GM23338 (cell line): ENCODE results near the gene BOD1. TPM values are rescaled to one million over a fixed set of nuclear protein-coding genes. Genes with fewer than 3 reads are reported as not detected.
A peak's percentile ranks its signal among the peaks of the same experiment; 100 is the strongest.

ENCODE experiments used
- ATAC-seq: fragments of 200-7000 bp; cut with Tn5 transposase; 3 replicates; pipeline ENCODE4 v1.9.1; 2020
- DNase-seq: peaks from one replicate; pipeline ENCODE4 v3.0.0-alpha.2; 2015; ENCODE audit warnings: low spot score
- H2AFZ ChIP-seq: fragments of 200-600 bp; sonication (generic); 2 replicates; pipeline ENCODE4 v1.8.0; 2016; ENCODE audit warnings: antibody characterized with exemption, mild to moderate bottlenecking, moderate library complexity
- H3F3A ChIP-seq: fragments of 200-600 bp; sonication (generic); replicated peaks from 2 replicates; pipeline ENCODE4 v1.8.0; 2017; ENCODE audit warnings: antibody characterized with exemption, mixed run types, low read depth
- H3K27ac ChIP-seq: fragments of 200-600 bp; sonication (generic); 2 replicates; pipeline ENCODE4 v1.6.1; 2016; ENCODE audit warnings: low read depth
- H3K27me3 ChIP-seq: fragments of 200-600 bp; sonication (generic); 2 replicates; pipeline ENCODE4 v1.8.0; 2016; ENCODE audit warnings: mild to moderate bottlenecking, mixed run types, moderate library complexity; ENCODE audit not compliant: insufficient read depth
- H3K36me3 ChIP-seq: fragments of 200-600 bp; sonication (generic); 2 replicates; pipeline ENCODE4 v1.8.0; 2016; ENCODE audit warnings: mild to moderate bottlenecking; ENCODE audit not compliant: insufficient read depth
- H3K4me1 ChIP-seq: fragments of 200-600 bp; sonication (generic); 2 replicates; pipeline ENCODE4 v1.8.0; 2016; ENCODE audit warnings: mild to moderate bottlenecking, moderate library complexity; ENCODE audit not compliant: insufficient read depth
- H3K4me2 ChIP-seq: fragments of 200-600 bp; sonication (generic); 2 replicates; pipeline ENCODE4 v1.7.1; 2017; ENCODE audit warnings: mixed run types
- H3K4me3 ChIP-seq: fragments of 200-600 bp; sonication (generic); 2 replicates; pipeline ENCODE4 v1.6.1; 2016; ENCODE audit warnings: mixed run types
- H3K79me2 ChIP-seq: fragments of 200-600 bp; sonication (generic); replicated peaks from 2 replicates; pipeline ENCODE4 v1.8.0; 2017; ENCODE audit warnings: mild to moderate bottlenecking; ENCODE audit not compliant: insufficient read depth
- H3K9me2 ChIP-seq: fragments of 200-600 bp; sonication (generic); 2 replicates; pipeline ENCODE4 v1.8.0; 2017; ENCODE audit not compliant: insufficient read depth
- H4K20me1 ChIP-seq: fragments of 200-600 bp; sonication (generic); replicated peaks from 2 replicates; pipeline ENCODE4 v1.8.0; 2017; ENCODE audit warnings: mild to moderate bottlenecking; ENCODE audit not compliant: insufficient read depth
- H3K27ac Mint-ChIP-seq: 2 replicates; pipeline ENCODE4 v1.8.0; 2020; ENCODE audit warnings: inconsistent platforms, mild to moderate bottlenecking, moderate library complexity, mixed read lengths
- H3K27me3 Mint-ChIP-seq: 3 replicates; pipeline ENCODE4 v1.8.0; 2022; ENCODE audit warnings: low read depth, mild to moderate bottlenecking, moderate library complexity, mixed read lengths, inconsistent platforms; ENCODE audit not compliant: insufficient read depth, poor library complexity
- H3K36me3 Mint-ChIP-seq: 3 replicates; pipeline ENCODE4 v1.8.0; 2021; ENCODE audit warnings: low read depth, mild to moderate bottlenecking, inconsistent platforms, moderate library complexity, mixed read lengths
- H3K4me1 Mint-ChIP-seq: 3 replicates; pipeline ENCODE4 v1.8.0; 2020; ENCODE audit warnings: mild to moderate bottlenecking, inconsistent platforms, mixed read lengths
- H3K4me3 Mint-ChIP-seq: 3 replicates; pipeline ENCODE4 v1.8.0; 2021; ENCODE audit warnings: moderate library complexity, mild to moderate bottlenecking, inconsistent platforms, mixed read lengths
- H3K9me3 Mint-ChIP-seq: 3 replicates; pipeline ENCODE4 v1.8.0; 2020; ENCODE audit warnings: moderate library complexity, mild to moderate bottlenecking, inconsistent platforms, mixed read lengths
- CREB1 ChIP-seq: fragments of 250-450 bp; sonication (Bioruptor Pico); IDR thresholded peaks from 2 replicates; pipeline ENCODE4 v1.5.0; 2020; ENCODE audit warnings: low read depth, mild to moderate bottlenecking, moderate library complexity
- EZH2 ChIP-seq: fragments of 200-600 bp; sonication (generic); IDR thresholded peaks from one replicate; pipeline ENCODE4 v1.8.0; 2017; ENCODE audit warnings: antibody characterized with exemption, mild to moderate bottlenecking, low read depth; ENCODE audit not compliant: unreplicated experiment
- EZH2phosphoT487 ChIP-seq: fragments of 200-600 bp; sonication (generic); IDR thresholded peaks from one replicate; pipeline ENCODE4 v1.8.1; 2018; ENCODE audit warnings: antibody characterized with exemption; ENCODE audit not compliant: unreplicated experiment
- JUNB ChIP-seq: IDR thresholded peaks from one replicate; pipeline ENCODE4 v1.6.1; 2016; ENCODE audit warnings: antibody characterized with exemption; ENCODE audit not compliant: unreplicated experiment
- NANOG ChIP-seq: IDR thresholded peaks from 2 replicates; pipeline ENCODE4 v1.6.1; 2016; ENCODE audit warnings: antibody characterized with exemption, borderline replicate concordance
- POLR2AphosphoS5 ChIP-seq: IDR thresholded peaks from 2 replicates; pipeline ENCODE4 v1.6.1; 2016; ENCODE audit warnings: antibody characterized with exemption, low read depth
- STAT1 ChIP-seq: IDR thresholded peaks from one replicate; pipeline ENCODE4 v1.6.1; 2016; ENCODE audit warnings: antibody characterized with exemption; ENCODE audit not compliant: unreplicated experiment
- ZNF114 ChIP-seq: fragments of 250-450 bp; sonication (Bioruptor Pico); IDR thresholded peaks from 2 replicates; pipeline ENCODE4 v1.5.0; 2020; ENCODE audit warnings: mild to moderate bottlenecking, moderate library complexity
- ZNF462 ChIP-seq: fragments of 250-450 bp; sonication (Bioruptor Pico); IDR thresholded peaks from 2 replicates; pipeline ENCODE4 v1.5.0; 2020; ENCODE audit warnings: mild to moderate bottlenecking, moderate library complexity
- polyA plus RNA-seq: library from polyadenylated mRNA; unstranded; fragments of >200 nt; fragmentation: Nextera tagmentation; extraction: Ambion mirVana; gene quantifications from 2 replicates; pipeline ENCODE4 v1.2.1, GENCODE V29; 2016
- total RNA-seq: library from RNA; depleted of rRNA; stranded (reverse); fragments of >200 nt; shearing (Covaris generic); gene quantifications from 2 replicates; pipeline ENCODE4 v1.2.3, GENCODE V29; 2014
- TF ChIP-seq, protein P1 (sequence below), 2 experiments: fragments of 200-600 bp in 1 of 2; sonication (generic) in 1 of 2; conservative IDR thresholded peaks; 2 replicates each; pipeline versions ENCODE4 v1.5.1 to v1.6.1; 2016 to 2017; ENCODE audit warnings: antibody characterized with exemption in 2 of 2, low read depth in 2 of 2, mild to moderate bottlenecking in 2 of 2, moderate library complexity in 1 of 2
- TF ChIP-seq, protein P2 (sequence below): IDR thresholded peaks from one replicate; pipeline ENCODE4 v1.6.1; 2018; ENCODE audit warnings: antibody characterized with exemption; ENCODE audit not compliant: unreplicated experiment

Gene BOD1
- total and polyA plus RNA-seq, 2 experiments from 2014 or later = 94.7 to 141 TPM

GRCh38 chr5:173665326-173665725 lies 48.9 kb upstream of the BOD1 start:
- no peak overlapping the region for H3K4me2 ChIP-seq
- ATAC-seq = no peak
- no peak overlapping the region for H3K4me3 Mint-ChIP-seq
- H3K9me2 ChIP-seq = peaks cover 5% of the 10 kb centered on the region; the same call in 1 of the 2 replicates
- peaks cover 24% of the 10 kb centered on the region for H3K4me1 Mint-ChIP-seq
- H3K27me3 Mint-ChIP-seq = peaks cover 22% of the 10 kb centered on the region
- peaks cover 19% of the 10 kb centered on the region for H3F3A ChIP-seq
- no peaks in the 10 kb centered on the region for H4K20me1 ChIP-seq
- no peaks in the 10 kb centered on the region for H3K27me3 ChIP-seq
- H3K36me3 ChIP-seq = 0 out of 2 replicates have a peak, but pooled peaks cover 3% of the 10 kb centered on the region
- peaks cover 22% of the 10 kb centered on the region for H3K4me1 ChIP-seq
- no peak overlapping the region for H3K27ac Mint-ChIP-seq
- H3K9me3 Mint-ChIP-seq = peaks cover 45% of the 10 kb centered on the region
- no peak overlapping the region for H3K27ac ChIP-seq
- no peaks in the 10 kb centered on the region for H3K79me2 ChIP-seq
- peaks cover 44% of the 10 kb centered on the region for H3K36me3 Mint-ChIP-seq
- no peak overlapping the region for H2AFZ ChIP-seq
- no peak for DNase-seq
- H3K4me3 ChIP-seq = no peak overlapping the region
- no peak for TF ChIP-seq EZH2

GRCh38 chr5:173664154-173664526 lies 47.7 kb upstream of the BOD1 start:
- Histone ChIP-seq H3K79me2 (no peaks in the 10 kb centered on the region), H3K27me3 (no peaks in the 10 kb centered on the region), H3K9me2 (peaks cover 5% of the 10 kb centered on the region; the same call in 1 of the 2 replicates), H3K36me3 (0 out of 2 replicates have a peak, but pooled peaks cover 3% of the 10 kb centered on the region), H2AFZ (0 out of 2 replicates have a peak overlapping the region, but pooled peaks have one; percentile 23), H3K4me3 (no peak overlapping the region), H3K4me1 (peaks cover 17% of the 10 kb centered on the region), H4K20me1 (no peaks in the 10 kb centered on the region), H3K27ac (no peak overlapping the region), H3K4me2 (no peak overlapping the region), H3F3A (peaks cover 12% of the 10 kb centered on the region)
- peaks cover 38% of the 10 kb centered on the region for H3K9me3 Mint-ChIP-seq
- H3K4me1 Mint-ChIP-seq = peaks cover 15% of the 10 kb centered on the region
- no peak overlapping the region for H3K4me3 Mint-ChIP-seq
- peaks cover 17% of the 10 kb centered on the region for H3K27me3 Mint-ChIP-seq
- DNase-seq (no peak), ATAC-seq (no peak; the same call in 2 of the 3 replicates)
- H3K27ac Mint-ChIP-seq = no peak overlapping the region
- H3K36me3 Mint-ChIP-seq = peaks cover 38% of the 10 kb centered on the region
- TF ChIP-seq STAT1 (no peak), JUNB (no peak), ZNF462 (CRISPR knock-in tag) (no peak), NANOG (no peak), EZH2phosphoT487 (no peak), CREB1 (CRISPR knock-in tag) (no peak), ZNF114 (CRISPR knock-in tag) (no peak), POLR2AphosphoS5 (no peak)
- TF ChIP-seq, protein P1, sequence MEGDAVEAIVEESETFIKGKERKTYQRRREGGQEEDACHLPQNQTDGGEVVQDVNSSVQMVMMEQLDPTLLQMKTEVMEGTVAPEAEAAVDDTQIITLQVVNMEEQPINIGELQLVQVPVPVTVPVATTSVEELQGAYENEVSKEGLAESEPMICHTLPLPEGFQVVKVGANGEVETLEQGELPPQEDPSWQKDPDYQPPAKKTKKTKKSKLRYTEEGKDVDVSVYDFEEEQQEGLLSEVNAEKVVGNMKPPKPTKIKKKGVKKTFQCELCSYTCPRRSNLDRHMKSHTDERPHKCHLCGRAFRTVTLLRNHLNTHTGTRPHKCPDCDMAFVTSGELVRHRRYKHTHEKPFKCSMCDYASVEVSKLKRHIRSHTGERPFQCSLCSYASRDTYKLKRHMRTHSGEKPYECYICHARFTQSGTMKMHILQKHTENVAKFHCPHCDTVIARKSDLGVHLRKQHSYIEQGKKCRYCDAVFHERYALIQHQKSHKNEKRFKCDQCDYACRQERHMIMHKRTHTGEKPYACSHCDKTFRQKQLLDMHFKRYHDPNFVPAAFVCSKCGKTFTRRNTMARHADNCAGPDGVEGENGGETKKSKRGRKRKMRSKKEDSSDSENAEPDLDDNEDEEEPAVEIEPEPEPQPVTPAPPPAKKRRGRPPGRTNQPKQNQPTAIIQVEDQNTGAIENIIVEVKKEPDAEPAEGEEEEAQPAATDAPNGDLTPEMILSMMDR (conservative IDR thresholded peaks at IDR 0.05; ENCODE audit: low read depth in 2 of 2) = no peak
- TF ChIP-seq, protein P2, sequence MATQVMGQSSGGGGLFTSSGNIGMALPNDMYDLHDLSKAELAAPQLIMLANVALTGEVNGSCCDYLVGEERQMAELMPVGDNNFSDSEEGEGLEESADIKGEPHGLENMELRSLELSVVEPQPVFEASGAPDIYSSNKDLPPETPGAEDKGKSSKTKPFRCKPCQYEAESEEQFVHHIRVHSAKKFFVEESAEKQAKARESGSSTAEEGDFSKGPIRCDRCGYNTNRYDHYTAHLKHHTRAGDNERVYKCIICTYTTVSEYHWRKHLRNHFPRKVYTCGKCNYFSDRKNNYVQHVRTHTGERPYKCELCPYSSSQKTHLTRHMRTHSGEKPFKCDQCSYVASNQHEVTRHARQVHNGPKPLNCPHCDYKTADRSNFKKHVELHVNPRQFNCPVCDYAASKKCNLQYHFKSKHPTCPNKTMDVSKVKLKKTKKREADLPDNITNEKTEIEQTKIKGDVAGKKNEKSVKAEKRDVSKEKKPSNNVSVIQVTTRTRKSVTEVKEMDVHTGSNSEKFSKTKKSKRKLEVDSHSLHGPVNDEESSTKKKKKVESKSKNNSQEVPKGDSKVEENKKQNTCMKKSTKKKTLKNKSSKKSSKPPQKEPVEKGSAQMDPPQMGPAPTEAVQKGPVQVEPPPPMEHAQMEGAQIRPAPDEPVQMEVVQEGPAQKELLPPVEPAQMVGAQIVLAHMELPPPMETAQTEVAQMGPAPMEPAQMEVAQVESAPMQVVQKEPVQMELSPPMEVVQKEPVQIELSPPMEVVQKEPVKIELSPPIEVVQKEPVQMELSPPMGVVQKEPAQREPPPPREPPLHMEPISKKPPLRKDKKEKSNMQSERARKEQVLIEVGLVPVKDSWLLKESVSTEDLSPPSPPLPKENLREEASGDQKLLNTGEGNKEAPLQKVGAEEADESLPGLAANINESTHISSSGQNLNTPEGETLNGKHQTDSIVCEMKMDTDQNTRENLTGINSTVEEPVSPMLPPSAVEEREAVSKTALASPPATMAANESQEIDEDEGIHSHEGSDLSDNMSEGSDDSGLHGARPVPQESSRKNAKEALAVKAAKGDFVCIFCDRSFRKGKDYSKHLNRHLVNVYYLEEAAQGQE = no peak
